Right kidney (tissue), 1 donor: Measurements from ENCODE around the gene PPP2R2C.

Source experiments
- DNase-seq: peaks from one replicate; pipeline ENCODE4 v3.0.0-alpha.2; 2016

Gene PPP2R2C

GRCh38 chr4:6396696-6397236 lies 75.6 kb downstream of the PPP2R2C start:
- no peak for DNase-seq

- no peak for DNase-seq
These were observed 76.8 kb downstream of the PPP2R2C start for GRCh38 chr4:6395466-6396228.

DNA sequence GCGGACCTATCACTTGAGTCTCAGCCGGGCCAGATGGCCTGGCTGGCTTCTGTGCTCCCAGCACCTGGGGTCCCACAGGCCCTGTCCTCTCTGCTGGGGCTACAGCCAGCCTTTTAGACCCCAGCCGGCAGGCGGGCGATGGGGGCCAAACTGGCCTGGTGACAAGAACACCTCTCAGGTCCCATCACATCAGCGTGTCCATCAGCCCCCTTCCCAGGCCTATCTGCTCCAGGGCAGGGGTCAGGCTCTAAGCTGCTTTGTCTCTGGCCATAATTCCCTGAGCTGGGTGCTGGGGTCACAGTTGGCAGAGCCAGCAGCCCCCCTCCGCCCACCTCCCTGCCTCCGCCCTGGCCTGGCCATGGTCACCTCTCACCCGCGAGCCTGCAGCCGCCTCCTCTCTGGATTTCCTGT lies 77.7 kb downstream of the PPP2R2C start:
- no peak for DNase-seq

DNA sequence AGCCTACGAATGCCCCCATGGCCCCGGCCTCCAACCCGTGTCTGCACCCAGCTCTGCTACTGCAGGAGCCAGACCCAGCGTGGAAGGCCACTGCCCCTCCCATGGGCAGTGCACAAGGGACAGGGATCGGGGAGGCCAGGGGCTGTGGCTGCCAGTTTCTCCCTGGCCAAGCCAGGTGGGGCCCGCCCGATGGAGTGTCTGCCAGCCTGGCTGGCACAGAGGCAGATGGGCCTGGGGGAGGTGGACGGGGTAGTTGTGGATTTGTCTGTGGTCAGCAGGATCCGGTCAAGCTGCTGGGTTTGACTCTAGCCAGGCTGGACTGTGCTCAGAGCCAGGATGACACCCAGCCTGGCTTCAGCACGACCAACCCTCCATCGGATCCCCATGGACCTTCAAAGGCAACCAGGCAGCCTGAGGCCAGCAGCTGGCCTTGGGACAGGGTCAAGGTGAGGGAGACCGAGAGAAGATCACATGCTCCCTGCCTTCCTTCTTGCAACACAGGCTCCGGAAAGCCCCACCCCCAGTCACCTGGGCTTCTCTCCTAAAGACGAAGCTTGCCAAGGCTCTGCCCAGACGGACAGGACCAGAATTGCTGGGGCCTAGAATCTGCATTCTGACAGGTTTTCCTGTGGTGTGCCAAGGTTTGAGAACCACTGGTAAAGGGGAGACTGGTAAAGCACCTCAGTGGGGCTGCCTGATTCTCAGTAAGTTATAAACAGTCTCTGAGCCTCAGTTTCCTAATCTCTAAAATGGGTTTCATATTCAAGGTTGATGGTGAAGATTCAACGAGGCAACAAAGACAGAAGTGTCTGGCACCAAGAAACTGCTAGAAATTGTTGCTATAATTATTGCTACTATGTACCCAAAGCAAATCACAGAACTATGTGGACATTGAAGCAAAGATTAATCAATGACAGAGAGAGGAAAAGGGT lies 78.6 kb downstream of the PPP2R2C start:
- no peak for DNase-seq

DNA sequence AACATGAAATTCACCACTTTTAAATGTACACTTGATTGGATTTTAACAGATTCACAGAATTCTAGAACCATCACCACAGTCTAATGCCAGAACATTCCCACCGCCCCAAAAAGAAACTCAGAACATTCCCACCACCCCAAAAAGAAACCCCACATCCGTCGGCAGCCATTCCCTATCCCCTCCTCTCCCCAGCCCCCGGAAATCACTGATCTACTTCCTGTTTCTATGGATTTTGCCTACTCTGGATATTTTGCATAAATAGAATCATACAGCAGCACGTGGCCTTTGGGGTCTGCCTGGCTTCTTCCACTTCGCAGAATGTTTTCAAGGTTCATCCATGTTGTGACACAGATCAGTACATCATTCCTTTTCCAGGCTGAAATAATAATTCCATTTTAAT lies 79.3 kb downstream of the PPP2R2C start:
- DNase-seq: no peak

DNA sequence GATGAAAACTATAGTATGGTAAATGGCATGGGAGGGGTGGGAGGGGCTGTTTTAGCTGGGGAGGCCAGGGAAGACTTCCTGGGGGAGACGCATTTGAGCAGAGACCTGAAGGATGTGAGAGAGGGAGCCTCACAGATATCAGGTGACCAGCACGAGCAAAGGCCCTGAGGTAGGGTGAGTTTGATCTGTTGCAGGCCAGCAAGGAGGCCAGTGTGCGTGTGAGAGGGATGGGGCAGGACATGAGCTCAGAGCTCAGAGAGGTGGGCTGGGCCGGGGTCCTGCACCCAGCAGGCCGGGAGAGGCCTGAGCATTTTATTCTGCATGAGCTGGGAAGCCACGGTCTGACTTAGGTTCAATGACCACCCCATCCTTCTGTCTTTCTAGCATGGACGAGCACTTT lies 80.0 kb downstream of the PPP2R2C start:
- DNase-seq: no peak

DNA sequence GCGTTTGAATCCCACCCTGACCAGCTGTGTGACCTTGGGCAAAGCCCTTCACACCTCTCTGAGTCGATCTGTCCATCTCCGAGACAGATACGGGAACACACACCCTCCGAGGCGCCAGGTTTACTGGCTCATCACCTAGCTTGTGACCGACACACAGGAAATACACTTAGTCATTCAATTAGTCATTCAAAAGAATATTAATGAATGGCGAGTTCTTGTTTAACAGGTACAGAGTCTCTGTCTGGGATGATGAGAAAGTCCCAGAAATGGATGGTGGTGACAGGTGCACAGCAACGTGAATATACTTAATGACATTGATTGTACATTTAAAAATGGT lies 80.6 kb downstream of the PPP2R2C start:
- DNase-seq: no peak

GRCh38 chr4:6391186-6391851 lies 81.1 kb downstream of the PPP2R2C start:
- no peak for DNase-seq

- DNase-seq: no peak
These were observed 82.1 kb downstream of the PPP2R2C start for GRCh38 chr4:6390356-6390755.

- DNase-seq: no peak
These were observed 83.1 kb downstream of the PPP2R2C start for GRCh38 chr4:6389142-6389825.

DNA sequence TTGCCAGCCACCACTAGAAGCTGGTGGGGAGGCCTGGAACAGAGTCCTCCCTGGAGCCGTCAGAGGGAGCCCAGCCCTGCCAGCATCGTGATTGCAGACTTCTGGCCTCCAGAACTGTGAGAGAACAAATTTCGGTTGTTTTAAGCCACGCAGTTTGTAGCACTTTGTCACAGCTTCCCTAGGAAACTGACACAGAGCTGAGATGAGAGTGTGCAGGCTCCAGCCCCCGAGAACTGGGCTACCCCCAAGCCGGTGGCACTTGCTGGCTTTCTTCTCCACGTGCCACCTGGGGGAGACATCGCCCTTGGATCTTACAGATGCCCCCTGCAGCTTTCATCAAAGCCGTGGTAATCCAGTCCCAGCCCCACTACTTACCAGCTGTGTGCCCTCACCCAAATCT lies 83.7 kb downstream of the PPP2R2C start:
- no peak for DNase-seq

DNA sequence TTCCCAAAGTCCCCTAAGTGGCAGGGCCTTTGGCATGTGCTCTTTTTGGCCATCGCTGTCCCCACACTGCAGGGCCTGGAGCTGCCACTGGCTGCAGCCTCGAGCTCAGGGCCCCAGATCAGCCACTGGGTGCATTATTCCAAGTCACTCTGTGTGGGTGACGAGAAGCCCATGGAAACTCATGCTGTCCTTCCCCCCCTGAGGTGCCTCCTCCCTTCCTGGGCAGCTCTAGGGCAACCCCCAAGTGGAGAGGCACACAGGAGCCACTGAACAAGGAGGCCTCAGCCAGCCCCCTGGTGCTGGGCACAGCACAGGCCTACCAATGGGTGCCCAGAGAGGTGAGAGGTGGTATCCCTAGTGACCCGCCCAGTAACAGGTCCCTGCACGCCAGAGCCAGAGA lies 84.5 kb downstream of the PPP2R2C start:
- no peak for DNase-seq

- no peak for DNase-seq
These were observed 86.3 kb downstream of the PPP2R2C start for GRCh38 chr4:6386091-6386490.

DNA sequence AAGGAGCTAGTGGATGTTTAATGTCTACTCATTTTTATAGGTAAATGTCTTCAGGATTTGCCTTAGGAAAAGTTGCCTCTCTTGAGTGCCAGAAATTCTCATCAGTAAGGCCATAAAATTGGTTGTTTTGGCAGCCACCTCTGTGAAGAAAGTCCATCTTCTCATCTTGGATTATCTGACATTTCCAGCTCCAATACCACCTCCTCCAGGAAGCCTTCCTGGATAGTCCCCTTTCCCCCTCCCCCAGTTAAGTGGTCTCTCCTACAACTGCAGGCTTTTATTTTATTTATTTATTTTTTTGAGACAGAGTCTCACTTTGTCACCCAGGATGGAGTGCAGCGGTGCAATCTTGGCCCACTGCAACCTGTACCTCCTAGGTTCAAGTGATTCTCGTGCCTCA lies 87.1 kb downstream of the PPP2R2C start:
- DNase-seq: no peak

GRCh38 chr4:6384541-6384940 lies 87.9 kb downstream of the PPP2R2C start:
- DNase-seq: no peak

DNA sequence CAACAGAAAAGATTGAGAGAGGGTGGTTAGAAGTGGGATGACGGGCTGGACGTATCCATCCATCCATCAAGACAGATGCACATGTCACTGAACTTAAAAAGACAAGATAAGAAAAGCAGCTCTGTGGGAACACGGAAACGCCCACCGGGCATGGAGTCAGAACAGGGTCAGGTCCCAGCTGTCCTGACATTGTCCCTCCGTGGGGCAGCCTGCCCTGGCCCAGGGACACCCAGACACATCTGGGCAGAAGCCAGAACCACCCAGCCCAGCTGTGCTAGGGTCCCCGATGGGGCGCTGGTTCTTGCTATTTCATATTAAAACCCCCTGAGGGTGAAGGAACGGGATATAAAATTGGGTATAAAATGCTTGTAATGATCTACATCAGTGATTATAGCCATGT lies 88.5 kb downstream of the PPP2R2C start:
- no peak for DNase-seq

GRCh38 chr4:6383009-6383404 lies 89.4 kb downstream of the PPP2R2C start:
- no peak for DNase-seq

DNA sequence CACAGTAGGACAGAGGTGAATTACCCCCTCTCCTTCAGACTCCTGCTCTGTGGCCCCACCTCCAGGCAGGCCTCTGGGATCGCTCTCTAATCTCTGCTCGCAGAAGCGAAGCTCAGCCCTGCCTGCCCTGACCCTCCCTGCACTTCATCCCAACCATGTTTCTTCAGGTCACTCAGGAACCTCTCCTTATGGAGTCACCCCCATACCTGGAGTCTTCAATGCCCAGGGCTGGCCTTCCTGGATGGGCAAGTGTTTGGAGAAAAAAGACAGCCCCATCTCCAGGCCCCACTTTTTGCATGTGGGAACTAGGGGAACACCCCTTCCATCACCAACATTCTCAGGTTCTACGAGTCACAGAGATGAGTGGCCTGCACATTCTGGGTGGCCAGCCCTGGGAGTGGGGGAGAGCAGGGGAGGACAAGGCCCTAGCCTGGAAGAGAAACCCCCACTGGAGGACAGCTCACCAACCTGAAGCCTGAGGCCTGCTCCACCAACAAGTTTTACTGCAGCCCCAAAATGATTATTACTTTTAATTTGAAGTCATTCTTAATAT lies 90.8 kb downstream of the PPP2R2C start:
- no peak for DNase-seq

- DNase-seq: no peak
These were observed 91.5 kb downstream of the PPP2R2C start for GRCh38 chr4:6380746-6381410.

DNA sequence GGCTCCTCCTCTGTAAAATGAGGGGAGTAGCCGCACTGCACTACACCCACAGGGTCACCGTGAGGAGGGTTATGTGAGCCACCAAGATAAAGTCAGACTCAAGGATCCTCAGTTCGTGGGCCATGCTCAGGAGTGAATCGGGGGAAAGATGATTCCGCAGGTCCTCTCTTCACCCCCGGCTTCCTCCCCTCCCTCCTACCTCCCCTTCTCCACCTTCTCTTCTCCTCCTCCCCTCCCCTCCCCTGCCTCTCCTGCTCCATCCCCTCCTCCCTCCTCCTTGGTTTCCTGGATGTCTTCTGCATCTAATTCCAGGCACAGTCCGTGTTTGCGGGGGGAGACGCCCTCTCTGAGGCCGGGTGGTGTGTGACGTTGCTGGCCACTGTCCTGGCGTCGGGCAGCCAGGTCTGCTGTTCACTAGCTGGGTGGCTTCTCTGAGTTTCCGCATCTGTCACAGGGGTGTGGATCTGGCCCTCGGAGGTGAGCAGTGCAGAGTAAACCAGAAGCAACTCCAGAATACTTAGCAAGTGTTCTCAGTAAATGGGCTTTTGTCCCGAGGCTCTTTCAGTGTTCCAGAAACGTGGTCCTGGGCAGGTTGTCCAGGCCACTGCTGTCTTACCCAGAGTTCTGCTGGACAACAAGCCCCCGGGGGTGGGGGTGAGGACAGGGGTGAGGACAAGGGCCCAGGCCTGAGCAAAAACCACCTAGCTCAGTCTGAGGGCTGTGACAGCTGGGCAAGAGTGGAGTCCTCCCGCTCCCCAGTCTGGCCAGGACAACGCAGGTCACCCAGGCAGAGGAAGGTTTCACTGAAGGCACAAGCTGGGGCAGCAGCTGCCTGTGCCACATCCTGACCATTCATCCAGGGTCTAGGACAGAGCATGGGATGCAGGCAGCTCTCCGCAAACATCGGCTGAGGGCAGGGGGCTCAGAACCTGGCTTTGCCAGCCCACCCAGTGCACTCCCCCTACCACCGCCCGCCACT lies 92.4 kb downstream of the PPP2R2C start:
- DNase-seq: no peak
